ENCODE data around the gene CAT.
"Not testable (repeated sequence)": the region's sequence is repeated elsewhere in the genome, so short reads cannot be mapped to it uniquely, and the experiment has no call there.

The CAT gene

GRCh38 chr11:34438529-34439507, at the start of gene CAT:
Gene CAT (plus strand): TSS chr11:34438934. CDS start chr11:34439014, 80 bp downstream.
- peak; percentile 95 for DNase-seq

DNA sequence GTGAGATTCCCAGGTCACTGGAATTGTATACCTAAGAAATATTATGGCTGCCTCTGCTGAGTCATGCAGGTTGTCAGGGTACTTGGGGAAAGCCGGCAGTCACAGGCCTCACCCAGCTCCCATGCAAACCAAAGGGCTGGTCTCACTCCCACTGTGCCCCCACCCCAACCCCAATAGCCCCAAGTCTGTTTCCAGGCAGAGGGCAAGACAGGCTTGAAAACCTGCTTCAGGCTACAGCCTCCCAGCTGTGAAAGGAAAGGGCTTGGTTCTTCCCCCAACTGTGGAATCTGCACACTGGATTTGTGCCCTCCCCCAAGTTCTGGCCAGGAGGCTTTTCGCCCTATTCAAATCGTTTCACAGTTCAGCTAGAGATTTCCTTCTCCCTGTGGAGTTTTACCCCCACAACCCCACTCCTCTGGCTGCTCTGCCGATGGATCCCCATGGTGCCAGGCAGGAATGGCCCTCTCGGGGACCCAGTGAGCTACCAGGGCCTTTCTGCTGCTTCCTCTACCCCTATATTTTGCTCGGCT, 43.9 kb upstream of the CAT start:
- DNase-seq, result no peak

DNA sequence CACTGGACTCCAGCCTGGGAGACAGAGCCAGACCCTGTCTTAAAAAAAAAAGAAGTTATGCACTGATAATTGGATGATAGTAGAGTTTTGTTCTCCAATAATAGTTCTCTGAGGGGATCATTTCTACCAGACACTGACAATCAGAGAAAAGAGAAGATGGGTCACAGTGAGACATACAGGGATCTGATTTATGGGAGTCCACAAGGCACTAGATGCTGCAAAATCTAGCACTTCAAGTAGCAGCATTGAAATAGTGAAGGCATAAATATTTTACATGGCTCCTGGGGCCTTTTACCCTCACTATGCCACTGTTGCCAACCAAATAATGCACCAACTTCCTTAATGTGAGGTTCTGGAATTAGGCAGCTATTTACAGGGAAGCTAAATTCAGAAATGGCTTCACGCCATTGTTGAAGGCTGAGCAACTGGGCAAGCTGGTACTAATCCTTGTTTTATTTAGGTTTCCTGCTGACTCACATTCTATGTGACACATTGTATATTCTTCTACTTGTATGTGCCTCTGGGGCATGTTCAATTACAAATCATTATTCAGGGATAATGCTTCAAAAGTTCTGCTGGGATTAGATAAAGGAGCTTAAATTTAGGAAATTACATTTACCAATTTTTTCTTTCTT, 42.7 kb upstream of the CAT start:
- no peak for DNase-seq

DNA sequence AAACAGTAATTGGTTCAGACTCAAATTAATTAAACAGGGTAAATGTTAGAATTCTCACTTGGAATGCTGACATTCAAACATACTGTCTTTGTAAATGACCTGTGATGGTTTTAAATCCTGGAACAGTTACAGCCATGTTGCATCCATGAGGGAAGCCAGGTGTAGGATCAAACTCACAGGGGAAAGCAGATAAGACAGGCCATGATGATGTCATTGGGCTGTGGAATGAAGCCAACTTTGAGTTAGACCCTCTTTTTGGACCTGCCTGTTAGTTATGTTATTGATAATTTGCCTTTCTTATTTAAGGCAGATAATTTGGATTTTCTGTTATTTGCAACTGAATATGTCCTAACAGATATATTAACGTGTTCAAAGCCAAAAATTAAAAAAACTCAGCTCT, 41.6 kb upstream of the CAT start:
- no peak for DNase-seq

GRCh38 chr11:34397811-34398210, 40.9 kb upstream of the CAT start:
- DNase-seq, result no peak

GRCh38 chr11:34403431-34403830, 35.3 kb upstream of the CAT start:
- no peak for DNase-seq

DNA sequence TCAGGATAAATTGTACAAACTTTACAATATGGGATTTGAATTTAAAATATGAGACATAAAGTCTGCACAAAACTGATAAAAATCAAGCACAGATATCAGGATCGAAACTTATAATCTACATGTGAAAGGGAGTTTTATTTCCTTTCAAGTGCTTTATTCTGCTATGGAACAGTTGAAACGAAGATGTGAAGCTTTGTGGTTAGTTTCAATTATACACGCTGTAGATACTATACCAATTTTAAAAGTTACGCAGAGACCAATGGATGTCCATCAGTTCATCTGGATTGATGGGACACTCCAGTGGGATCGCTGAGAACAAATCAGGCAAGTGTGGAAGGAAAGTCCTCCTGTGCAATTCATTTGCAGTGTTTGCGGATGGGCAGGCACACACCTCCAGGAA, 34.5 kb upstream of the CAT start:
- no peak for DNase-seq

DNA sequence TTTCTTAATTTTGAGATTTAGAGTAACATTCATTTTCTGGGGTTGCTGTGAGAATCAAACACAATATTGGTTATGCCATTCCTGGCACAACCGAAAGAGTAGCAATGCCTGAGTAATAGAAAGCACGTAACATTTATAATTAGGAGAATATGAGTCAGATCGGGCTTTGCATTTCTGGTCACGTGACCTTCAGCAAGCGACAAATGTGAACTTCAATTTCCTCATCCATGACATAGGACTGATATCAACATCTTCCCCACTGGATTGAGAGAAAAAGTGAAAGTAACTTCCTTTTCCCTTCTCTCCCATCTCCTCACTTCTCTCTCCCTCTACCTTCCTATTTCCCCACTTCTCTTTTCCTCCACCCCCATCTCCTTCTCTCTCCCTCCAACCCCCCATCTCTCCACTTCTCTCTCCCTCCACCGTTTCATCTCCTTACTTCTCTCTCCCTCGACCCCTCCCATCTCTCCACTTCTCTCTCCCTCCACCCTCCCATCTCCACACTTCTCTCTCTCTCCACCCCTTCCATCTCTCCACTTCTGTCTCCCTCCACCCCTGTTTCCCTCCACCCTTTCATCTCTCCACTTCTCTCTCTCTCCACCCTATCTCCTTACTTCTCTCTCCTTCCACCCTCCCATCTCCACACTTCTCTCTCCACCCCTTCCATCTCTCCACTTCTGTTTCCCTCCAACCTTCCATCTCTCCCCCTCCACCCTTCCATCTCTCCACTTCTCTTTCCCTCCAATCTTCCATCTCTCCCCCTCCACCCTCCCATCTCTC, 33.5 kb upstream of the CAT start:
- no peak for DNase-seq

GRCh38 chr11:34406413-34406812, 32.3 kb upstream of the CAT start:
- no peak for DNase-seq

GRCh38 chr11:34407121-34407813, 31.5 kb upstream of the CAT start:
- no peak for DNase-seq

DNA sequence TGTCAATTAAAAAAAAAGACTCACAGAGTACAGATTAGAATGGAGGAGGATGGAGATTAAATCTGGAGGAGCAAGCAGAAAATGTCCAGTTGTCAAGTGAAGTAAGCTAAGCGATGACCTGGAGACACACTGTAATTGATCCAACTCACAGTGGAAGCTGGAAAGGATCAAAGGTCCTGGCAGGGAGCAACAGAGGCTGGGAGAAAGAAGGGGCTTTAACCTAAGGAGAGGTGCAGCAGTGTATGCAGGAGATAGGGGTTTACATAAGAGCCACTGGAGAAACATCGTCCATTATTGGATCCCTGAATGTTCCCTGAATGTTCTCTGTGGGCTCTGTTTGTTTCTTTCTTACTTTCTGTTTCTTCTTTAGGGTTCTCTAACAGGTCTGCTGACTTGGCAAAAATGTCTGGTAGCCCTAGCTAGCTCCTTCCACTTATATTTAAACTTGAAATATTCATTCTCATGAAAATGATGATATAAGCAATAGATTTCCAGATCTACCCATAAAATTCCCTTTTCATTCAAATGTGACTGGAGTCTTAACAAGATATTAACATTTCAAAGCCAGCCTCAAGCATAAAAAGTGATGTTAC, 30.1 kb upstream of the CAT start:
- no peak for DNase-seq

DNA sequence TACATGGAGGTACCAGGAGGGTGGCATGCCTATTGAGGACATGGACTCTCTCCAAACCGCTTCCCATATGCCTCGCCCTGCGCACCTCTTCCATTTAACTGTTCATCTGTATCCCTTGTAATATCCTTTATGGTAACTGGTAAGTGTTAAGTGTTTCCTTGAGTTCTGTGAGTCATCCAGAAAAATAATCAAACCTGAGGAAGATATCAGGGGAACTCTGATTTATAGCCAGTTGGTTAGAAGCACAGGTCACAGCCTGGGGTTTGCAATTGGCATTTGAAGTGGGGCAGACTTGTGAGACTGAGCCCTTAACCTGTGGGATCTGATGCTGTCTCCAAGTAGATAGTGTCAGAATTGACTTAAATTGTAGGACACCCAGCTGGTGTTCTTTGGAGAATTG, 27.6 kb upstream of the CAT start:
- no peak for DNase-seq

DNA sequence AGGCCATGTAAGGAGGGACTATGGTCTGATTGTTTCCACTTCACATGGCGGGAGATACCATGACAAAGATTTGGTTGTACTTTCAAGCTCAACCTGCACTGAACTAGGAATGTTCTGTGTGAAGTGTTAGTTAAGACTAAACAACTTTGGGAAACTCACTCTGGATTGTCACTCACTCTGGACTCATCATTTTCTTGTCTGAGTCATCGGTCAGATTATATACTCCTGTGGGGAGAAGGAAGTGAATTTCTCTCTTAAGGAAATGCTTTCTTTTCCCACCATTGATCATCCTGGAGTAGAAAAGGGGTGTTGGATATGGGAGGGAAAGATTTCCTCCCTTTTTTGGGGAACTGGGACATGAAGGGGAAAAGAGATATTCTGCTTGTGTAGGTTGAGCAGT, 26.9 kb upstream of the CAT start:
- no peak for DNase-seq

GRCh38 chr11:34413263-34413662, 25.5 kb upstream of the CAT start:
- DNase-seq, result no peak

DNA sequence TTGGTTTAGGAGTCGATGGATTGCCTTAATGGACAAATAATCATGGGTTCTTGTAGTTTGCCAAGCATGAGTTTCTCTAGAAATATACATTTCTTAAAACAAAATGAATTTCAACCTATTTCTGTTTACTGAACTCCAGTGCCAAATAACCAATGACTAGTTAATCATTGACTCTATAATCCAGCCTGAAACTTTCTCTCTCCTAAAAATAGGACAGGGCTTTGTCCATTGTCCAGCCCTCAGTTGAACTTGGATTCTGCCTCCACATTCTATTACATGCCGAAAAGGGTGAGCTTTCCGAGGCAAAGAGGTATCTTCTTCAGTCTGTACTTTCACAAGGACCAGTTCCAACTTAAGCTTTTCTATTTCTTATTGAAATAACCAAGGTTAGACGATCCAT, 23.2 kb upstream of the CAT start:
- no peak for DNase-seq

DNA sequence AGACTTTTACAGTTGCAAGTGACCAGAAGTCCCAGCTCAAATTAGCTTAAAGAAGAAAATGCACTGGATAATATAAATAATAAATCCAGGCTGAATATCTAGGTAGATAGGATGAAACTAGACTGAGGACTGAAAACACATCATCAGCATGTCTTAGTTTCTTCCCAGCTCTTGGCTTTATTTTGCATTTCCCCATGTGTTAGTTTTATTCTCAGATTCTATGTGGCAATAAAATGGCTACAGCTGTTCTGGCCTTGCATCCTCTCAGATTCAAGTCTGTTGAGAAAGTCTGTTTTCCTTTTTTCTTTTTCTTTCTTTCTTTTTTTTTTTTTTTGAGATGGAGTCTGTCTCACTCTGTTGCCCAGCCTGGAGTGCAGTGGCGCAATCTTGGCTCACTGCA, 22.6 kb upstream of the CAT start:
- no peak for DNase-seq

DNA sequence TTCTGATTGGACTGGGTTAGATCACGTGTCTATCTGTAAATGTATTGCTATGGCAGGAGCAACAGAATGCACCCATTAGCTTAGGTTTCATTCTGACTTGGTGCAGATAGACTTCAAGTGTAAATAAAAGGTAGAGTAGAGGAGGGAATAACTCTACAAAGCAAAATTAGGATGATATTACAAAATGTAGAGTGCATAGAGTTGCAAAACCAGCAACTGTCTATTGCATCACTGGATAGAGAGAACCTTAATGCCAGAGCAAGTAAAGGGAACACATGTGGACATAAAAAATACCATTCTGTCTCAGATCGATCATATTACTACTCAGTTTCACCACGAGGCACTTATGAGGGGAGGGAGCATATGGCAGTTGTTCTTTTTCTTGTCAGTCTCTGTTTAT, 22.0 kb upstream of the CAT start:
- no peak for DNase-seq

DNA sequence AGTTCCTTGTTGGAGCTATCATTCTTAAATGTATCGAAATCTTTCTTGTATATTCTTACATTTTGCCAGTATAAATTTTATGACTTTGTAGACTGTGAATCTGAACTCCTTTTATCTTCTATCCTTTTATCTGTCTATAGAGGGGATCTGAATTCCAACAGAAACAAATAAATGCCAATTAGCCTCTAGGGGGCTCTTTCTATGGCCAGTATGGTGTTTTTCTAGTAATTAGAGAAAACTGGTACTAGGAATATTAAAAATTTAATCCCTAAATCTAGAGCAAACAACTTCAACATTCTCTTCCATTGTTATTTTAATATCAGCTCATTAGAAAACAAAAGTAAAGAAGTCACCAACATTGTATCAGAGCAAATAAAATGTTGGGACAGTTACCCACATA, 21.5 kb upstream of the CAT start:
- DNase-seq, result no peak

GRCh38 chr11:34419158-34419557, 19.6 kb upstream of the CAT start:
- no peak for DNase-seq

DNA sequence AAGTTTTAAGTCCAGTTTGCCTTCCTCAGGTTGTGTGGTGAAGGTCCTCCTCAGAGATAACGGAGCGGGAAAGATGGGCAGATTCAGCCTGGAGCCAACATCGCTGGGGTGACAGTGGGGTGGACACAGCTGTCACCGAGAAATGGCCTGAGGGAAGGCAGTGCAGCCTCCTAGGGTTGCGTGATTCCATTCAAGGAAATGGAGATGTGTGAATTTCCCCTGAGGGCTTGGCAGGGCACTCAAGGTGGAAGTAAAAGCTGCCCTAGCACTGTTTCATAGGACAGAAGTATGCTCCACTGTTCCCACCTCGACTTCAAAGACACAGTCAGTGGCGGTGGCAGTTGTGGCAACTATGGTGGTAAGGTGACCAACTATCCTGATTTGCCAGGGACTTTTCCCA, 15.4 kb upstream of the CAT start:
- DNase-seq, result no peak

DNA sequence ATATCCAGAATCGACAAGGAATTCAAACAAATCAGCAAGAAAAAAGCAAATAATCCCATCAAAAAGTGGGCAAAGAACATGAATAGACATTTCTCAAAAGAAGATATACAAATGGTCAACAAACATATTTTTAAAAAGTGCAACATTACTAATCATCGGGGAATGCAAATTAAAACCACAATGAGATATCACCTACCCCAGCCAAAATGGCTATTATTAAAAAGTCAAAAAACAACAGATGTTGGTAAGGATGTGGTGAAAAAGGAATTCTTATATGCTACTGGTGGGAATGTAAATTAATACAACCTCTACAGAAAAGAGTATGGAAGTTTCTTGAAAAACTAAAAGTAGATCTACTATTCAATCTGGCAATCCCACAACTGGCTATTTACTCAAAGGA, 13.9 kb upstream of the CAT start:
- not testable (repeated sequence) for DNase-seq

- no peak for DNase-seq
These were observed 13.4 kb upstream of the CAT start for GRCh38 chr11:34425360-34425759.
